SK-N-SH (cell line): ENCODE data around the gene MYLK4. TPM values are rescaled to one million over a fixed set of nuclear protein-coding genes. Genes with fewer than 3 reads are reported as not detected.

Source experiments
- CTCF ChIA-PET: fragments of 300-600, 350-600 bp; formaldehyde crosslinking; extraction: SDS; loops from one replicate; lab custom pipeline; 2021; lab: Yijun Ruan, JAX
- POLR2A ChIA-PET: fragments of 350-600 bp; sonication (Branson Sonifier 250); formaldehyde crosslinking; extraction: SDS; loops from one replicate; lab custom pipeline; 2020; ENCODE audit warnings: antibody characterized with exemption, inconsistent platforms; lab: Yijun Ruan, JAX
- DNase-seq: peaks from one replicate; pipeline ENCODE4 v3.0.0; 2012
- H2AFZ ChIP-seq: fragments of 200-600 bp; sonication (generic); 2 replicates; pipeline ENCODE4 v1.8.1; 2016; ENCODE audit warnings: antibody characterized with exemption, mild to moderate bottlenecking, low read depth
- H3F3A ChIP-seq: fragments of 200-600 bp; sonication (generic); replicated peaks from 2 replicates; pipeline ENCODE3; 2016; ENCODE audit warnings: antibody characterized with exemption, mild to moderate bottlenecking; ENCODE audit not compliant: insufficient read depth
- H3K27ac ChIP-seq, 2 experiments: fragments of 200-500 bp in 1 of 2; fragments of 200-600 bp in 1 of 2; sonication (Bioruptor generic) in 1 of 2; sonication (generic), shearing (Covaris generic) in 1 of 2; 2 replicates each; pipeline versions ENCODE4 v1.5.1 to v1.6.1; 2014 to 2016; ENCODE audit warnings: low read depth in 2 of 2, inconsistent platforms in 1 of 2, low read length in 1 of 2, mild to moderate bottlenecking in 1 of 2, mixed read lengths in 1 of 2
- H3K27me3 ChIP-seq: fragments of 200-600 bp; sonication (generic), shearing (Covaris generic); 2 replicates; pipeline ENCODE4 v1.6.1; 2016; ENCODE audit warnings: mixed run types; ENCODE audit not compliant: insufficient read depth
- H3K36me3 ChIP-seq, 2 experiments: fragments of 200-500 bp in 1 of 2; fragments of 200-600 bp in 1 of 2; sonication (Bioruptor generic) in 1 of 2; sonication (generic) in 1 of 2; replicated peaks in 1 of 2; 2 replicates each; pipeline versions ENCODE3 to v1.5.1; 2014 to 2016; ENCODE audit warnings: low read length in 1 of 2, mild to moderate bottlenecking in 1 of 2; ENCODE audit not compliant: insufficient read depth in 2 of 2, control insufficient read depth in 1 of 2
- H3K4me1 ChIP-seq, 2 experiments: fragments of 200-500 bp in 1 of 2; fragments of 200-600 bp in 1 of 2; sonication (Bioruptor generic) in 1 of 2; sonication (generic), shearing (Covaris generic) in 1 of 2; 2 replicates each; pipeline versions ENCODE4 v1.5.1 to v1.6.1; 2014 to 2016; ENCODE audit warnings: low read depth in 1 of 2, low read length in 1 of 2, mixed run types in 1 of 2; ENCODE audit not compliant: insufficient read depth in 2 of 2, control insufficient read depth in 1 of 2
- H3K4me2 ChIP-seq: fragments of 200-600 bp; sonication (generic), shearing (Covaris generic); 2 replicates; pipeline ENCODE4 v1.6.1; 2017; ENCODE audit warnings: mixed run types
- H3K4me3 ChIP-seq, 2 experiments: fragments of 200-500 bp in 1 of 2; fragments of 200-600 bp in 1 of 2; sonication (Bioruptor generic) in 1 of 2; sonication (generic), shearing (Covaris generic) in 1 of 2; 2 replicates each; pipeline versions ENCODE4 v1.5.1 to v1.8.1; 2014 to 2016; ENCODE audit warnings: low read depth in 2 of 2, inconsistent platforms in 1 of 2, low read length in 1 of 2, mild to moderate bottlenecking in 1 of 2, mixed read lengths in 1 of 2, moderate library complexity in 1 of 2
- H3K79me2 ChIP-seq: fragments of 200-600 bp; sonication (generic); 2 replicates; pipeline ENCODE4 v1.8.1; 2017; ENCODE audit warnings: mild to moderate bottlenecking; ENCODE audit not compliant: insufficient read depth
- H3K9ac ChIP-seq: fragments of 200-600 bp; sonication (generic); 2 replicates; pipeline ENCODE4 v1.6.1; 2017; ENCODE audit warnings: mixed run types
- H3K9me2 ChIP-seq: fragments of 200-600 bp; sonication (generic); 2 replicates; pipeline ENCODE4 v1.6.1; 2017; ENCODE audit warnings: mixed run types
- H3K9me3 ChIP-seq: fragments of 200-600 bp; sonication (generic); 2 replicates; pipeline ENCODE4 v1.6.1; 2017; ENCODE audit warnings: mixed run types, mild to moderate bottlenecking, moderate library complexity
- H4K20me1 ChIP-seq: fragments of 200-600 bp; sonication (generic); 2 replicates; pipeline ENCODE4 v1.6.1; 2017; ENCODE audit warnings: mild to moderate bottlenecking, mixed run types; ENCODE audit not compliant: insufficient read depth
- CHD2 ChIP-seq: fragments of 150-350 bp; IDR thresholded peaks from 2 replicates; pipeline ENCODE4 v1.6.1; 2018; ENCODE audit warnings: low read length; ENCODE audit not compliant: partially characterized antibody
- EP300 ChIP-seq, 2 experiments: IDR thresholded peaks; 2 replicates each; pipeline versions ENCODE4 v1.4.0 to v1.6.1; 2012; ENCODE audit warnings: borderline replicate concordance in 1 of 2, low read depth in 1 of 2, low read length in 1 of 2
- EZH2phosphoT487 ChIP-seq: fragments of 200-600 bp; sonication (generic); IDR thresholded peaks from 2 replicates; pipeline ENCODE4 v1.6.1; 2017; ENCODE audit warnings: low read depth, mixed run types, mild to moderate bottlenecking, antibody characterized with exemption, moderate library complexity, borderline replicate concordance
- MAX ChIP-seq: IDR thresholded peaks from 2 replicates; pipeline ENCODE4 v1.4.0; 2012; ENCODE audit warnings: low read depth
- MEF2A ChIP-seq: IDR thresholded peaks from 2 replicates; pipeline ENCODE4 v1.4.0; 2012; ENCODE audit warnings: low read depth, borderline replicate concordance
- NFIC ChIP-seq: IDR thresholded peaks from 2 replicates; pipeline ENCODE4 v1.4.0; 2012; ENCODE audit warnings: borderline replicate concordance
- POLR2AphosphoS5 ChIP-seq: IDR thresholded peaks from 2 replicates; pipeline ENCODE4 v1.6.1; 2012; ENCODE audit warnings: low read depth, low read length
- RFX5 ChIP-seq: IDR thresholded peaks from 2 replicates; pipeline ENCODE4 v1.6.1; 2012; ENCODE audit warnings: mild to moderate bottlenecking, improper control_type of control experiment, low read length
- TAF1 ChIP-seq: IDR thresholded peaks from 2 replicates; pipeline ENCODE4 v1.6.1; 2012; ENCODE audit warnings: low read depth, mild to moderate bottlenecking, low read length, moderate library complexity, borderline replicate concordance
- TCF12 ChIP-seq: IDR thresholded peaks from 2 replicates; pipeline ENCODE4 v1.4.0; 2012
- USF2 ChIP-seq: fragments of 150-350 bp; IDR thresholded peaks from 2 replicates; pipeline ENCODE4 v1.6.1; 2017; ENCODE audit warnings: antibody characterized with exemption, low read length, low read depth, borderline replicate concordance
- WGBS: methylation state at CpG from one replicate; pipeline ENCODE4 v1.1.6; 2017; ENCODE audit warnings: low lambda C conversion rate; 5-methylcytosine and 5-hydroxymethylcytosine counted together
- polyA plus RNA-seq, 3 experiments: library from polyadenylated mRNA; depleted of rRNA; stranded (reverse); fragments of >200 nt; gene quantifications; 2 replicates each; pipeline ENCODE4 v1.2.3, GENCODE V29; 2012
- TF ChIP-seq, protein P1 (sequence below): IDR thresholded peaks from 2 replicates; pipeline ENCODE4 v1.6.1; 2012; ENCODE audit warnings: mild to moderate bottlenecking, low read depth, low read length, moderate library complexity
- TF ChIP-seq, protein P2 (sequence below): IDR thresholded peaks from 2 replicates; pipeline ENCODE4 v1.4.0; 2012; ENCODE audit warnings: low read depth, borderline replicate concordance
- TF ChIP-seq, protein P3 (sequence below): fragments of 150-350 bp; IDR thresholded peaks from 2 replicates; pipeline ENCODE4 v1.6.1; 2016; ENCODE audit warnings: mild to moderate bottlenecking, low read depth, low read length

MYLK4 gene
- polyA plus RNA-seq, 1 of the 3 experiments (the other 2 are of a cell fraction): 0.16 TPM

GRCh38 chr6:2622671-2623070 lies 128.1 kb downstream of the MYLK4 start:
- Histone ChIP-seq H3K4me1 (no peaks in the 10 kb centered on the region), H3K27ac (no peak overlapping the region), H3K9me3 (no peaks in the 10 kb centered on the region), H3K4me2 (no peak overlapping the region), H3K9me2 (no peaks in the 10 kb centered on the region), H3K27me3 (peaks cover 42% of the 10 kb centered on the region), H3K36me3 (no peaks in the 10 kb centered on the region), H3F3A (no peaks in the 10 kb centered on the region), H4K20me1 (no peaks in the 10 kb centered on the region), H3K9ac (no peak overlapping the region), H3K4me3 (no peak overlapping the region), H2AFZ (no peak overlapping the region), H3K79me2 (no peaks in the 10 kb centered on the region)
- ChIA-PET POLR2A (no interaction called here), CTCF (interaction anchor here (0.6 to 1.9 kb wide), 3 partner anchors 10 to 82 kb away, joined by 4 to 8 read pairs (median 4); no protein-coding TSS in a partner anchor)
- no peak for DNase-seq
- 55% methylated on average over 11 of the region's 11 CpGs for WGBS
- TF ChIP-seq MAX (no peak), CHD2 (no peak), RFX5 (no peak), USF2 (no peak), EP300 (IDR thresholded peaks at IDR 0.05; ENCODE audit: borderline replicate concordance in 1 of 2, low read depth in 1 of 2, low read length in 1 of 2) (no peak)

DNA sequence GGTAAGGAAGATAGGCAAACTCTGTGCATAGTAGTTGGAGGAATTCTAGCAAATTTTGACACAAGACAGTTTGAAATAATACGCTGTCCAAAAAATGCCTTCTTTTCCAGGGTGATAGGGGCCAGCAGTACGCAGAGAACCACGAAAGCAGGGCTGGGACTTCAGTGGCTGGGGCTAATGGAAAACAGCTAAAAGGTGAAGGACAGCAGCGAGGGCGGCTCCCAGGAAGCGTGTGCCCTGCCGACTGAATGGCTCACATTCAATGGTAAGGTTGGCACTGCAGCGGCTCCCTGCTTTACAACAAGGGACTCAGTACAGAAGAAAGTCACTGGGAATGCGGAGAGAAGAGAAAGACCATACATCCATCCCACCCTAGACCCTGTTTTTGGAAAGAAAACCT lies 131.1 kb downstream of the MYLK4 start:
- no peaks in the 10 kb centered on the region for H3K79me2 ChIP-seq
- WGBS: 35% methylated on average over 9 of the region's 9 CpGs
- CTCF ChIA-PET: no interaction called here

More for the DNA sequence above, 131.1 kb downstream of the MYLK4 start:
- H3K4me3 ChIP-seq: no peak overlapping the region
- H3K4me2 ChIP-seq: no peak overlapping the region
- H3K4me1 ChIP-seq: no peaks in the 10 kb centered on the region
- no peaks in the 10 kb centered on the region for H3F3A ChIP-seq
- H2AFZ ChIP-seq: no peak overlapping the region
- peaks cover 43% of the 10 kb centered on the region for H3K27me3 ChIP-seq
- no peak overlapping the region for H3K9ac ChIP-seq
- POLR2A ChIA-PET: no interaction called here
- no peaks in the 10 kb centered on the region for H3K9me3 ChIP-seq
- no peaks in the 10 kb centered on the region for H3K9me2 ChIP-seq
- H3K36me3 ChIP-seq: no peaks in the 10 kb centered on the region
- no peak for DNase-seq
- H3K27ac ChIP-seq: no peak overlapping the region
- TF ChIP-seq EZH2phosphoT487 (no peak), NFIC (no peak), TCF12 (no peak), MEF2A (no peak), CHD2 (no peak), USF2 (no peak), POLR2AphosphoS5 (no peak), TAF1 (no peak)
- TF ChIP-seq, protein P1, sequence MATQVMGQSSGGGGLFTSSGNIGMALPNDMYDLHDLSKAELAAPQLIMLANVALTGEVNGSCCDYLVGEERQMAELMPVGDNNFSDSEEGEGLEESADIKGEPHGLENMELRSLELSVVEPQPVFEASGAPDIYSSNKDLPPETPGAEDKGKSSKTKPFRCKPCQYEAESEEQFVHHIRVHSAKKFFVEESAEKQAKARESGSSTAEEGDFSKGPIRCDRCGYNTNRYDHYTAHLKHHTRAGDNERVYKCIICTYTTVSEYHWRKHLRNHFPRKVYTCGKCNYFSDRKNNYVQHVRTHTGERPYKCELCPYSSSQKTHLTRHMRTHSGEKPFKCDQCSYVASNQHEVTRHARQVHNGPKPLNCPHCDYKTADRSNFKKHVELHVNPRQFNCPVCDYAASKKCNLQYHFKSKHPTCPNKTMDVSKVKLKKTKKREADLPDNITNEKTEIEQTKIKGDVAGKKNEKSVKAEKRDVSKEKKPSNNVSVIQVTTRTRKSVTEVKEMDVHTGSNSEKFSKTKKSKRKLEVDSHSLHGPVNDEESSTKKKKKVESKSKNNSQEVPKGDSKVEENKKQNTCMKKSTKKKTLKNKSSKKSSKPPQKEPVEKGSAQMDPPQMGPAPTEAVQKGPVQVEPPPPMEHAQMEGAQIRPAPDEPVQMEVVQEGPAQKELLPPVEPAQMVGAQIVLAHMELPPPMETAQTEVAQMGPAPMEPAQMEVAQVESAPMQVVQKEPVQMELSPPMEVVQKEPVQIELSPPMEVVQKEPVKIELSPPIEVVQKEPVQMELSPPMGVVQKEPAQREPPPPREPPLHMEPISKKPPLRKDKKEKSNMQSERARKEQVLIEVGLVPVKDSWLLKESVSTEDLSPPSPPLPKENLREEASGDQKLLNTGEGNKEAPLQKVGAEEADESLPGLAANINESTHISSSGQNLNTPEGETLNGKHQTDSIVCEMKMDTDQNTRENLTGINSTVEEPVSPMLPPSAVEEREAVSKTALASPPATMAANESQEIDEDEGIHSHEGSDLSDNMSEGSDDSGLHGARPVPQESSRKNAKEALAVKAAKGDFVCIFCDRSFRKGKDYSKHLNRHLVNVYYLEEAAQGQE: no peak
- TF ChIP-seq, protein P2, sequence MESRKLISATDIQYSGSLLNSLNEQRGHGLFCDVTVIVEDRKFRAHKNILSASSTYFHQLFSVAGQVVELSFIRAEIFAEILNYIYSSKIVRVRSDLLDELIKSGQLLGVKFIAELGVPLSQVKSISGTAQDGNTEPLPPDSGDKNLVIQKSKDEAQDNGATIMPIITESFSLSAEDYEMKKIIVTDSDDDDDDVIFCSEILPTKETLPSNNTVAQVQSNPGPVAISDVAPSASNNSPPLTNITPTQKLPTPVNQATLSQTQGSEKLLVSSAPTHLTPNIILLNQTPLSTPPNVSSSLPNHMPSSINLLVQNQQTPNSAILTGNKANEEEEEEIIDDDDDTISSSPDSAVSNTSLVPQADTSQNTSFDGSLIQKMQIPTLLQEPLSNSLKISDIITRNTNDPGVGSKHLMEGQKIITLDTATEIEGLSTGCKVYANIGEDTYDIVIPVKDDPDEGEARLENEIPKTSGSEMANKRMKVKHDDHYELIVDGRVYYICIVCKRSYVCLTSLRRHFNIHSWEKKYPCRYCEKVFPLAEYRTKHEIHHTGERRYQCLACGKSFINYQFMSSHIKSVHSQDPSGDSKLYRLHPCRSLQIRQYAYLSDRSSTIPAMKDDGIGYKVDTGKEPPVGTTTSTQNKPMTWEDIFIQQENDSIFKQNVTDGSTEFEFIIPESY: no peak
- TF ChIP-seq, protein P3, sequence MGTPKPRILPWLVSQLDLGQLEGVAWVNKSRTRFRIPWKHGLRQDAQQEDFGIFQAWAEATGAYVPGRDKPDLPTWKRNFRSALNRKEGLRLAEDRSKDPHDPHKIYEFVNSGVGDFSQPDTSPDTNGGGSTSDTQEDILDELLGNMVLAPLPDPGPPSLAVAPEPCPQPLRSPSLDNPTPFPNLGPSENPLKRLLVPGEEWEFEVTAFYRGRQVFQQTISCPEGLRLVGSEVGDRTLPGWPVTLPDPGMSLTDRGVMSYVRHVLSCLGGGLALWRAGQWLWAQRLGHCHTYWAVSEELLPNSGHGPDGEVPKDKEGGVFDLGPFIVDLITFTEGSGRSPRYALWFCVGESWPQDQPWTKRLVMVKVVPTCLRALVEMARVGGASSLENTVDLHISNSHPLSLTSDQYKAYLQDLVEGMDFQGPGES: no peak
- H4K20me1 ChIP-seq: no peaks in the 10 kb centered on the region
